Left ventricle myocardium inferior (tissue), 1 donor: ENCODE results near the gene GRB2. TPM values are rescaled to one million over a fixed set of nuclear protein-coding genes. Genes with fewer than 3 reads are reported as not detected.

ENCODE experiments used
- DNase-seq: peaks from one replicate; pipeline ENCODE4 v3.0.0-alpha.2; 2020
- H3K27ac ChIP-seq: fragments of 200-600 bp; replicated peaks from 2 replicates; pipeline ENCODE4 v1.8.0; 2021
- H3K27me3 ChIP-seq: fragments of 200-600 bp; 2 replicates; pipeline ENCODE4 v1.8.0; 2021; ENCODE audit warnings: low read depth
- H3K36me3 ChIP-seq: fragments of 200-600 bp; 2 replicates; pipeline ENCODE4 v1.8.0; 2021
- H3K4me1 ChIP-seq: fragments of 200-600 bp; 2 replicates; pipeline ENCODE4 v1.8.0; 2021
- H3K4me3 ChIP-seq: fragments of 200-600 bp; 2 replicates; pipeline ENCODE4 v1.8.0; 2021; ENCODE audit warnings: mild to moderate bottlenecking, moderate library complexity
- H3K9me3 ChIP-seq: fragments of 200-600 bp; replicated peaks from 2 replicates; pipeline ENCODE4 v1.8.0; 2021
- intact Hi-C: fragments of 100-400 bp; cut with micrococcal nuclease; formaldehyde crosslinking; loops from one replicate; pipeline ENCODE4 v1.11.0; 2022
- total RNA-seq: library from RNA; stranded (reverse); fragmentation: NEBNext Ultra II Directional; extraction: Animal tissue kit (Norgen Biotek cat#: 25700); gene quantifications from one replicate; pipeline ENCODE4 v1.2.1, GENCODE V29; 2021
- TF ChIP-seq, protein P1 (sequence below): fragments of 200-600 bp; IDR thresholded peaks from 2 replicates; pipeline ENCODE4 v1.8.0; 2021; ENCODE audit warnings: antibody characterized with exemption, mild to moderate bottlenecking, borderline replicate concordance
- donor health status: DM: no; HTN: yes; CAD: no; lungs with severe emphysema.

The GRB2 gene
- total RNA-seq, 1 donor from 2014 or later = 42.2 TPM

DNA sequence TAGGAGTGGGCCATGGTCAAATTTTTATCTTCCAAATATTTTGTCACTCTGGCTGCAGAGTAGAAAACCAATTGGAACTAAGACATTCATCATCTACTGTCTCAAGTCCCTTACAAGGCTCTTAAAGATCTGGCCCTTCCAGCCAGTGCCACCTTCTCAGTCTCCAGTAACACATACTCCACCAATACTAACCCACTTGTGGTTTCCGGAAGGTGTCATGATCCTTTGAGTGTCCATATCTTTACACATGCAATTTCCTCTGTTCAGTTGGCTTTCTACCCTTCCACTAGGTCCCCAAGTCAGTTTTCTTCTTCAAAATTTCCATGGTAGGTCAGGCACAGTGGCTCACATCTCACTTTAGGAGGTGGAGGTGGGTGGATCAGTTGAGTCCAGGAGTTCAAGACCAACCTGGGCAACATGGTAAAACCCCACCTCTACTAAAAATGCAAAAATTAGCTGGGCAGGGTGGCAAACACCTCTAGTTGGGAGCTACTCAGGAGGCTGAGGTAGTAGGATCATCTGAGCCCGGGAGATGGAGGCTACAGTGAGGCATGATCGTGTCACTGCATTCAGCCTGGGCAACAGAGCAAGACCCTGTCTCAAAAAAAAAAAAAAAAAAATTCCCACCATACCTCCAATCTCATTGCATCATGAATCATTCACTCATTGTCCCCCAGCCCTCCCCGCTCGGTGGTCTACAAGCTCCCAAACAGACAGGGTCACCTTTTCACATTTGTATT is 6.0 kb upstream of the GRB2 start:
- TF ChIP-seq, protein P1, sequence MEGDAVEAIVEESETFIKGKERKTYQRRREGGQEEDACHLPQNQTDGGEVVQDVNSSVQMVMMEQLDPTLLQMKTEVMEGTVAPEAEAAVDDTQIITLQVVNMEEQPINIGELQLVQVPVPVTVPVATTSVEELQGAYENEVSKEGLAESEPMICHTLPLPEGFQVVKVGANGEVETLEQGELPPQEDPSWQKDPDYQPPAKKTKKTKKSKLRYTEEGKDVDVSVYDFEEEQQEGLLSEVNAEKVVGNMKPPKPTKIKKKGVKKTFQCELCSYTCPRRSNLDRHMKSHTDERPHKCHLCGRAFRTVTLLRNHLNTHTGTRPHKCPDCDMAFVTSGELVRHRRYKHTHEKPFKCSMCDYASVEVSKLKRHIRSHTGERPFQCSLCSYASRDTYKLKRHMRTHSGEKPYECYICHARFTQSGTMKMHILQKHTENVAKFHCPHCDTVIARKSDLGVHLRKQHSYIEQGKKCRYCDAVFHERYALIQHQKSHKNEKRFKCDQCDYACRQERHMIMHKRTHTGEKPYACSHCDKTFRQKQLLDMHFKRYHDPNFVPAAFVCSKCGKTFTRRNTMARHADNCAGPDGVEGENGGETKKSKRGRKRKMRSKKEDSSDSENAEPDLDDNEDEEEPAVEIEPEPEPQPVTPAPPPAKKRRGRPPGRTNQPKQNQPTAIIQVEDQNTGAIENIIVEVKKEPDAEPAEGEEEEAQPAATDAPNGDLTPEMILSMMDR = no peak
- no peaks in the 10 kb centered on the region for H3K36me3 ChIP-seq
- intact Hi-C loops = no loop called here
- H3K4me1 ChIP-seq = peaks cover 12% of the 10 kb centered on the region
- H3K27me3 ChIP-seq = no peaks in the 10 kb centered on the region
- H3K4me3 ChIP-seq = no peak overlapping the region
- DNase-seq = no peak
- no peaks in the 10 kb centered on the region for H3K9me3 ChIP-seq
- no peak overlapping the region for H3K27ac ChIP-seq

DNA sequence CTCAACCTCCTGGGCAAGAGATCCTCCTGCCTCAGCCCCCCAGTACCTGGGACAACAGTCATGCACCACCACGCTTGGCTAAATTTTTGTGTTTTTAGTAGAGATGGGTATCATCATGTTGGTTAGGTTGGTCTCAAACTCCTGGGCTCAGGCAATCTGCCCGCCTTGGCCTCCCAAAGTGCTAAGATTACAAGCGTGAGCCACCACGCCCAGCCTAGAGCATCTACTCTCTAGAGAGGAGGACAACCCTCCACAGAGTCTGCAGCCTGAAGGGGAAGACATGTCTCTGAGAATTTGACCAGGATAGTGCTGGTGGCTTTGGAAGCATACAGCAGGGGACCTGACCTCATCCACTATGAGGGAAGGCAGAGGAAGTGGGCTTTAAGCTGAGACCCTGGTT is 4.7 kb upstream of the GRB2 start:
- H3K27ac ChIP-seq = no peak overlapping the region
- H3K27me3 ChIP-seq = no peaks in the 10 kb centered on the region
- H3K4me1 ChIP-seq = peaks cover 22% of the 10 kb centered on the region
- no peaks in the 10 kb centered on the region for H3K36me3 ChIP-seq
- intact Hi-C loops = no loop called here
- TF ChIP-seq, protein P1 = no peak
- H3K9me3 ChIP-seq = no peaks in the 10 kb centered on the region
- no peak overlapping the region for H3K4me3 ChIP-seq
- DNase-seq = no peak

DNA sequence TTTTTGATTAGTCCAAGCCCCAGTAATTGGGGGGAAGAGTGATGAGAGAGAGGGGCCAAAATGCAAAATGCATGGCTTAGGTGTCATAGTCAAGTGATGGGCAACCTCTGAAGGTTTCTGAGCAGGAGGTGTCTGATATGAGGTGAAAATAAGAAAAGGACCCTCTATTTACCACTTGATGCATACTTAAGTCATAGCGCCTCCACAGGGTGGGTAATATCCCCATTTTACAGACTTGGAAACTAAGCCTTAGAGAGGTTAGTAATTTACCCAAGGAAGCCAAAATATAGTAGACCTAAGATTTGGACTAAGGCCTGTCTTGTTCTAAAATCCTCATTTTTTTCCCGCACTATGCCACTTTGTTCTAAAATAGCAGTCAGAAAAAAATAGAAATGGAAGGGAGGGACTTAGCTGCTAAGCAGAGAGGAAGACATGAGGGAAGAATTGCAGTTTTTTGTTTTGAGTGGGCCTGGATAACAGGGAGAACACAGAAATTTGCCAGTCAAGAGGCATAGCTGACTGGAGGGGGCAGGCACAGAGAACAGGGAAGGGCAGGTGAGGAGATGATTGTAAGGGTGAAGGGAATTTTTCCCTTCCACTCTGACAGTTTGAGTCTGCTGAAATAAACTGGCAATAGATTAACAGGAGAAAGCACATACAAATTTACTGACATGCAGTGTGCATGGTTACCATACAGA is 2.3 kb upstream of the GRB2 start:
- TF ChIP-seq, protein P1 = no peak
- Histone ChIP-seq H3K27me3 (no peaks in the 10 kb centered on the region), H3K4me3 (no peak overlapping the region), H3K27ac (no peak overlapping the region), H3K36me3 (no peaks in the 10 kb centered on the region), H3K9me3 (no peaks in the 10 kb centered on the region), H3K4me1 (peaks cover 39% of the 10 kb centered on the region)
- DNase-seq = no peak
- intact Hi-C loops = no loop called here

DNA sequence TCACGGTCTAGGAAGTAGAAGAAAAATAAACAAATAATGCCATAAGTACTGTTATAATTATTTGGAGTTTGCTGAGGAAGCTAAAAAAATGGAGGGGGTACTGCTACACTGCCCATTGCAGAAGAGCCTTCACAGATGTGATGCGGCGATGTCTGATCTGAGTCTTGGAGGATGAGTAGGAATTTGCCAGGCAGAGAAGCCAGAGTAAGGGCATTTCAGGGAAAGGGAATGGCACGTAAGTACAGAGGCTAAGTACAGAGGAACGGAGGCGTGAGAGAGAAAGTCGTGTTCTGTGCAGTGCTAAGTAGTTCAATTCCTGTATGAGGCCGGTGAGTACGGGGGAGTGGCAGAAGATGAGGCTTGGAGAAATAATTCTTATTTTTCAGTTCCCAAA is 741 bp upstream of the GRB2 start:
- TF ChIP-seq, protein P1 = no peak
- H3K4me1 ChIP-seq = peaks cover 47% of the 10 kb centered on the region
- no peaks in the 10 kb centered on the region for H3K36me3 ChIP-seq
- H3K27me3 ChIP-seq = no peaks in the 10 kb centered on the region
- H3K27ac ChIP-seq = peak overlapping the region; percentile 97
- DNase-seq = no peak
- H3K4me3 ChIP-seq = peak overlapping the region; percentile 100
- intact Hi-C loops = no loop called here
- no peaks in the 10 kb centered on the region for H3K9me3 ChIP-seq

DNA sequence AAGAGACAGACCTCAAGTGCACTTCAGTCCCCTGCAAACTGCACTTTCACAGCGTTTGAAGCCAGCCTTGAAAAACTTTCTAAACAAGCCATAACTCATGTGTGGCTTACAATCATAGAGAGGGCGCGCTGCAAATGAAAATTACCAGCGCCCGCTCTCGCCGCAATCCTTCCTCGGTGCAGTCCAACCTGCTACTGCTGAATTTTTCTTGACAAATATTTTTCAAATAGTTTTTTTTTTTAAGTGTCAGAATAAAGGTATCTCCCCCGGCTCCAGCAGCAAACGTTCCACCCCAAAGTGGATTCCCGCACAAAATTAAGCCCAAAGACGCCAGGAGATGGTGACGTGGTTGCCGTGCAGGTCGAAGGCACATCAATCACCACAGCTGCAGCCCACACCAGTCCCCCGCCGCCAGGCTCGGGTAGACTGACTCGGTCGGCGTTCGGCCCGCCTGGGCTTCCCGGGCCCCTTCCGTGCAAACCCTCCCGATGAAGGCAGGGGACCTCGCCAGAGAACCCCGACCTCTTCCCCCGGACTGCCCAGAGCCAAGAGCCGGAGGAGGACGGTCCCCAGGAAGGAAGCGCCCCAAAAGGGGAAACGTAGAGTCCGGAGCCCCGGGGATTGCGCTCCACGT is 630 bp downstream of the GRB2 start:
- Histone ChIP-seq H3K9me3 (no peaks in the 10 kb centered on the region), H3K4me3 (peak overlapping the region; percentile 100), H3K36me3 (no peaks in the 10 kb centered on the region), H3K4me1 (peaks cover 59% of the 10 kb centered on the region), H3K27me3 (no peaks in the 10 kb centered on the region), H3K27ac (peak overlapping the region; percentile 97)
- intact Hi-C loops = loop anchor here (5.0 kb wide), 1 partner anchor 83 kb away; no protein-coding TSS in a partner anchor
- TF ChIP-seq, protein P1 = no peak
- peak; percentile 31 for DNase-seq
